Right lobe of liver (tissue), 6 donors: ENCODE data around the gene THYN1. TPM values are rescaled to one million over a fixed set of nuclear protein-coding genes. Genes with fewer than 3 reads are reported as not detected.

ENCODE experiments used
- ATAC-seq, 4 donors: fragments of 200-7000 bp; cut with Tn5 transposase; one replicate each; pipeline ENCODE4 v1.9.1; 2020; ENCODE audit warnings: mild to moderate bottlenecking in 4 of 4, moderate library complexity in 4 of 4
- DNase-seq, 3 donors: peaks; one replicate each; pipeline ENCODE4 v3.0.0-alpha.2; 2020
- H3K27ac ChIP-seq, 3 donors: fragments of 200-600 bp; one replicate each; pipeline ENCODE4 v1.8.0; 2022
- H3K27me3 ChIP-seq, 2 donors: fragments of 200-600 bp; one replicate each; pipeline ENCODE4 v1.8.0; 2022
- H3K36me3 ChIP-seq, 4 donors: fragments of 200-600 bp; sonication (generic) in 1 of 4; one replicate each; pipeline versions ENCODE4 v1.5.1 to v1.8.0; 2017 to 2022; ENCODE audit warnings: control low read depth in 1 of 4
- H3K4me1 ChIP-seq, 4 donors: fragments of 200-600 bp; sonication (generic) in 1 of 4; one replicate each; pipeline versions ENCODE4 v1.5.1 to v1.8.0; 2017 to 2022; ENCODE audit warnings: control low read depth in 1 of 4
- H3K4me3 ChIP-seq, 3 donors: fragments of 200-600 bp; one replicate each; pipeline ENCODE4 v1.8.0; 2022
- H3K9me3 ChIP-seq, 4 donors: fragments of 200-600 bp; sonication (generic) in 1 of 4; one replicate each; pipeline versions ENCODE4 v1.5.1 to v1.8.0; 2017 to 2022; ENCODE audit warnings: control low read depth in 1 of 4
- POLR2A ChIP-seq: fragments of 450-650 bp; IDR thresholded peaks from one replicate; pipeline ENCODE4 v1.6.1; 2017; ENCODE audit warnings: antibody characterized with exemption, mild to moderate bottlenecking
- WGBS: methylation state at CpG from one replicate; pipeline ENCODE4 v1.1.6; 2018; ENCODE audit warnings: low coverage, low lambda C conversion rate; ENCODE audit not compliant: insufficient coverage; ENCODE audit errors: missing lambda C conversion rate; 5-methylcytosine and 5-hydroxymethylcytosine counted together
- intact Hi-C, 2 donors: fragments of 100-400 bp; cut with DNase I; formaldehyde crosslinking; loops; one replicate each; pipeline versions ENCODE4 v1.11.2 to v1.14.1; 2022
- total RNA-seq, 6 experiments: library from RNA; depleted of rRNA in 2 of 6; stranded (reverse); fragments of >200 nt in 2 of 6; fragmentation: NEBNext Ultra II Directional in 3 of 6; extraction: Animal tissue kit (Norgen Biotek cat#: 25700) in 3 of 6; gene quantifications; one replicate each; pipeline versions ENCODE4 v1.1.0 to v1.2.4, GENCODE V29; 2016 to 2023
- TF ChIP-seq, protein P1 (sequence below), 4 donors: fragments of 200-600 bp in 3 of 4; fragments of 450-650 bp in 1 of 4; IDR thresholded peaks; one replicate each; pipeline versions ENCODE4 v1.5.1 to v1.8.0; 2016 to 2022; ENCODE audit warnings: antibody characterized with exemption in 4 of 4, mild to moderate bottlenecking in 2 of 4
- donor health status: DM: no; HTN: yes; CAD: no.
- donor health status: DM: no; HTN: no; CAD: no.
- donor health status: DM: no; HTN: no; CAD: no.
- donor health status: DM: no; HTN: yes; CAD: no.
- donor health status: DM: no; HTN: yes; CAD: no.

THYN1 gene
- total RNA-seq, 6 experiments from 2014 or later = 11.7 to 39.2 (median 20.6) TPM

DNA sequence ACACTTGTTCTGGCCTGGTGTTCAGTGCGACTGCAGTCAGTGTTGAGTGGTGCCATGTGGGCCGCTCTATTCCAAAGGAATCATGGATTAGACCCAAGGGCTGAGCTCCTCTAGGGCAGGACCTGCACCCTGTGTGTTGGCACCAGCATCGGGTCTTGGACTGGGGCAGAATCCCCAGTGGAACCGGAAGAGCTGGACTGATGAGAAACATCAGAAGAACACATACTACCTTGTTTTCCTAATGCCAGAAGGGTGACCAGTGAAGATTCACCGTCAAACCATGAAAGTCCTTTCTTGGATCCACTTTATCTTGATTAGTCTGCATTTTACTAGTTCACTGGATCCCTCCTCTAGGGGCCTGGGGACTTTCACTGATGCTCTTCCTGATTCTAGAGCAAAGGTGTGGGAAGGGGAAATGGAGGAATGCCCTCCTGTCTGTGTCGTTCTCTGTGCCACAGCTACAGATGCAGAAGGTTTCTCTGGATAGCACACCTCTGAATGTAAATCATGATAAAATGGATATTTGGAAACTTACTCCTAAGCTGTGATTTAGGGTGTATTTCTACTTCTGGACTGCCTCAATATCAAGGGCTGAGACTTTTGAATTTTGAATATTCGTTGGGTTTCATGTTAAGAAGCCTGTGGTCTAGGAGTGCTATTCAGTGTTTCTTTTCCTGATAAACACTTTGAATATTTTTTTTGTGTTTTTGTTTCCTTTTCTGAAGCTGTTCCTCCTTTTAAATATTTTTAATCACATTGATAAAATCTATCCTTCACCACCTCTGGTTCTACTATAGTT is 12.0 kb upstream of the THYN1 start:
- no peak overlapping the region for H3K27ac ChIP-seq
- DNase-seq (no peak), ATAC-seq (no peak)
- H3K27me3 ChIP-seq = no peaks in the 10 kb centered on the region
- no peaks in the 10 kb centered on the region for H3K9me3 ChIP-seq
- peaks cover 0 to 23% (median 6%) of the 10 kb centered on the region in 4 donors for H3K36me3 ChIP-seq
- no peak for TF ChIP-seq POLR2A
- TF ChIP-seq, protein P1, sequence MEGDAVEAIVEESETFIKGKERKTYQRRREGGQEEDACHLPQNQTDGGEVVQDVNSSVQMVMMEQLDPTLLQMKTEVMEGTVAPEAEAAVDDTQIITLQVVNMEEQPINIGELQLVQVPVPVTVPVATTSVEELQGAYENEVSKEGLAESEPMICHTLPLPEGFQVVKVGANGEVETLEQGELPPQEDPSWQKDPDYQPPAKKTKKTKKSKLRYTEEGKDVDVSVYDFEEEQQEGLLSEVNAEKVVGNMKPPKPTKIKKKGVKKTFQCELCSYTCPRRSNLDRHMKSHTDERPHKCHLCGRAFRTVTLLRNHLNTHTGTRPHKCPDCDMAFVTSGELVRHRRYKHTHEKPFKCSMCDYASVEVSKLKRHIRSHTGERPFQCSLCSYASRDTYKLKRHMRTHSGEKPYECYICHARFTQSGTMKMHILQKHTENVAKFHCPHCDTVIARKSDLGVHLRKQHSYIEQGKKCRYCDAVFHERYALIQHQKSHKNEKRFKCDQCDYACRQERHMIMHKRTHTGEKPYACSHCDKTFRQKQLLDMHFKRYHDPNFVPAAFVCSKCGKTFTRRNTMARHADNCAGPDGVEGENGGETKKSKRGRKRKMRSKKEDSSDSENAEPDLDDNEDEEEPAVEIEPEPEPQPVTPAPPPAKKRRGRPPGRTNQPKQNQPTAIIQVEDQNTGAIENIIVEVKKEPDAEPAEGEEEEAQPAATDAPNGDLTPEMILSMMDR (IDR thresholded peaks at IDR 0.05) = no peak
- H3K4me3 ChIP-seq = no peak overlapping the region
- intact Hi-C loops = no loop called here
- no peaks in the 10 kb centered on the region for H3K4me1 ChIP-seq
- WGBS = 93% methylated on average over 6 of the region's 7 CpGs

DNA sequence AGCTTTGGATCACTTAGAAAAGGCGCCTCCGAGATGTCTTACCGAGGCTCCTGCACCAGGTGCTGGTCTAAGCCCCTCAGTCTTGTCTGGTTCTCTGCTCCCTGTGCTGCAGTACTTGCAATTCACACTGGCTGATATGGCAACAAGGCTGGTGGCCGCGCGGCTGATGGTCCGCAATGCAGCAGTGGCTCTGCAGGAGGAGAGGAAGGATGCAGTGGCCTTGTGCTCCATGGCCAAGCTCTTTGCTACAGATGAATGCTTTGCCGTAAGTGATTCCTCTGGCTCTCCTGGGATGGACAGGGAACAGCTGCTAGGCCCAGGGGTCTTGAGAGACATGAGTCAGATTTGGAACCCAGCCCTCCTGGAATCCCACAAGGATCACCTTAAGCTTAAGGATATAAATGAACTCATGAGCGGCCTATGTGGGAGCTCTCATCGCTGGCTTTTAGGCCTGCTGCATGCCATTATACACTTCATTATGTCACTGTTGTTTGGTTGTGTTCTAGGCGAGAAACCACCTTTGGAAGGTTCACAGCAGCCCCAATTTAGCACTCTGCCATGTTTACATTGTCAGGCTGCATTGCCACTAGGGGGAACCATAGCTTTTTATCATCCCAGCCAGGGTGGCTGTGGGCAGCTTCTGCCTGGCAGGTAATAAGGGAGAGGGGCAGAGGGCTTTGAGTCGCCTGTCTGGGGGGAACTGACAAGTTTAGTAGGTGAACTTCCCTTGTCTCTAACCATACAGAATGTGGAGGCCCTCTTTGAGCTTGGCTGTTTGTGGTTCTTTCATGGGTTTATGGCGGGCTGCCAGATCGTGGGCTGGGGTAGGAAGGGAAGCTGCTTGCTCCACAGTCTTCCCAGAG is 8.7 kb upstream of the THYN1 start:
- TF ChIP-seq POLR2A = no peak
- TF ChIP-seq, protein P1 (IDR thresholded peaks at IDR 0.05) = peak; percentile 41 to 55 (median 54)
- peaks cover 0 to 38% (median 10%) of the 10 kb centered on the region in 4 donors for H3K36me3 ChIP-seq
- no peaks in the 10 kb centered on the region for H3K9me3 ChIP-seq
- H3K4me3 ChIP-seq = no peak overlapping the region
- no peak overlapping the region for H3K27ac ChIP-seq
- intact Hi-C loops = no loop called here
- 90% methylated on average over 6 of the region's 14 CpGs for WGBS
- DNase-seq = no peak
- no peaks in the 10 kb centered on the region for H3K27me3 ChIP-seq
- ATAC-seq = peak; percentile 61 to 77 (median 72)
- no peaks in the 10 kb centered on the region for H3K4me1 ChIP-seq

DNA sequence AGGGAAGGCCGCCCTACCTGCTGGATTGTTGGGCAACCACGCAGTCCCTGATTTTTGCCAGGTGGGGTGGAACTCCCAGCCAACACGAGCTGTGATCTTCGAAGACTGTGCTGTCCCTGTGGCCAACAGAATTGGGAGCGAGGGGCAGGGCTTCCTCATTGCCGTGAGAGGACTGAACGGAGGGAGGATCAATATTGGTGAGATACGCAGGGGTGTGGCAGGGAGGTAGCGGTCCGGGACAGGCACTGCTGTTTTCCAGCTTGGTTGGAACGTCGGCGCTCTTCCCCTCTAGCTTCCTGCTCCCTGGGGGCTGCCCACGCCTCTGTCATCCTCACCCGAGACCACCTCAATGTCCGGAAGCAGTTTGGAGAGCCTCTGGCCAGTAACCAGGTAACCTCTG is 7.8 kb upstream of the THYN1 start:
- Histone ChIP-seq H3K36me3 (peaks cover 0 to 38% (median 10%) of the 10 kb centered on the region in 4 donors), H3K27ac (no peak overlapping the region), H3K4me1 (no peaks in the 10 kb centered on the region), H3K9me3 (no peaks in the 10 kb centered on the region), H3K4me3 (no peak overlapping the region), H3K27me3 (no peaks in the 10 kb centered on the region)
- intact Hi-C loops = no loop called here
- no peak for DNase-seq
- no peak for ATAC-seq
- 91% methylated on average over 7 of the region's 16 CpGs for WGBS
- TF ChIP-seq POLR2A = no peak
- TF ChIP-seq, protein P1 (IDR thresholded peaks at IDR 0.05) = no peak

DNA sequence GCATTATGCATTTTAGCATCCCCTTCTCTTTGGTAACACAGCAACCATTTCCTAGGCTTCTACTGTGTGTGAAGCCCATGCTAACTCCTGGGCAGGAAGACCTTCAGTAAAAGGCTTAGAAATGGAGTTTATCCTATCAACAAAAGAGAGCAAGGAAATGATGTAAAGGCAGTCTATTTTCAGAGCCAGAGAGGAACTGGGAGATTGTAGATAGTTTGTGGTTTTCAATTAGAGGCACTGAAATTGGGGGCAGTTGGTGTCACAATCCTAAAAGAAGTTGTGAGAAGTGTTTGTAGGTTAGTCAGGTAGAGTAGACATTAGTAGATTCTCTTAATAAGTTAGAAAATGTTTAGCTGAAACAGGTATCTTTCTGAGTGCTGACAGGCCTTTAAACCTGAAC is 7.4 kb upstream of the THYN1 start:
- Histone ChIP-seq H3K27me3 (no peaks in the 10 kb centered on the region), H3K4me1 (no peaks in the 10 kb centered on the region), H3K4me3 (no peak overlapping the region), H3K27ac (no peak overlapping the region), H3K36me3 (peaks cover 0 to 38% (median 10%) of the 10 kb centered on the region in 4 donors), H3K9me3 (no peaks in the 10 kb centered on the region)
- TF ChIP-seq POLR2A = no peak
- TF ChIP-seq, protein P1 (IDR thresholded peaks at IDR 0.05) = no peak
- intact Hi-C loops = no loop called here
- DNase-seq (no peak), ATAC-seq (no peak)
